ENCODE results near the gene CIRBP.

The CIRBP gene

DNA sequence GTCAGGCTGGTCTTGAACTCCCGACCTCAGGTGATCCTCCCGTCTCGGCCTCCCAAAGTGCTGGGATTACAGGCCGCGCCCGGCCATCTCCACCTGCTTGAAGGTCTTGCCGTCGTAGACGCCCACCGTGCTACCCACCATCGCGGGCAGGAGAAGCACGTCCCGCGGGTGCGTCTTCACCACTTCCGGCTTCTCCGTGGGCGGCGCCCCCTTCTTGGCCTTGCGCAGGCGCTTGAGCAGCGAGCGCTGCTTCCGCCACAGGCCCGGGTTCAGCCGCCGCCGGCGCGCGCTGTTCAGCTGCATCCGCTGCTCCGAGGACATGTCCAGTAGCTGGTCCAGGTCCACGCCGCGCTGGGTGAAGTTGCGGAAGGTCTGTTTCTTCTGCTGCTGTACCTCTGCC is 38.2 kb downstream of the CIRBP start:
- DNase-seq (ENCODE audit: extremely low read depth, low read depth): no peak
- TF ChIP-seq, protein P1, sequence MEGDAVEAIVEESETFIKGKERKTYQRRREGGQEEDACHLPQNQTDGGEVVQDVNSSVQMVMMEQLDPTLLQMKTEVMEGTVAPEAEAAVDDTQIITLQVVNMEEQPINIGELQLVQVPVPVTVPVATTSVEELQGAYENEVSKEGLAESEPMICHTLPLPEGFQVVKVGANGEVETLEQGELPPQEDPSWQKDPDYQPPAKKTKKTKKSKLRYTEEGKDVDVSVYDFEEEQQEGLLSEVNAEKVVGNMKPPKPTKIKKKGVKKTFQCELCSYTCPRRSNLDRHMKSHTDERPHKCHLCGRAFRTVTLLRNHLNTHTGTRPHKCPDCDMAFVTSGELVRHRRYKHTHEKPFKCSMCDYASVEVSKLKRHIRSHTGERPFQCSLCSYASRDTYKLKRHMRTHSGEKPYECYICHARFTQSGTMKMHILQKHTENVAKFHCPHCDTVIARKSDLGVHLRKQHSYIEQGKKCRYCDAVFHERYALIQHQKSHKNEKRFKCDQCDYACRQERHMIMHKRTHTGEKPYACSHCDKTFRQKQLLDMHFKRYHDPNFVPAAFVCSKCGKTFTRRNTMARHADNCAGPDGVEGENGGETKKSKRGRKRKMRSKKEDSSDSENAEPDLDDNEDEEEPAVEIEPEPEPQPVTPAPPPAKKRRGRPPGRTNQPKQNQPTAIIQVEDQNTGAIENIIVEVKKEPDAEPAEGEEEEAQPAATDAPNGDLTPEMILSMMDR (IDR thresholded peaks at IDR 0.05; ENCODE audit: low read depth, low read length): no peak

DNA sequence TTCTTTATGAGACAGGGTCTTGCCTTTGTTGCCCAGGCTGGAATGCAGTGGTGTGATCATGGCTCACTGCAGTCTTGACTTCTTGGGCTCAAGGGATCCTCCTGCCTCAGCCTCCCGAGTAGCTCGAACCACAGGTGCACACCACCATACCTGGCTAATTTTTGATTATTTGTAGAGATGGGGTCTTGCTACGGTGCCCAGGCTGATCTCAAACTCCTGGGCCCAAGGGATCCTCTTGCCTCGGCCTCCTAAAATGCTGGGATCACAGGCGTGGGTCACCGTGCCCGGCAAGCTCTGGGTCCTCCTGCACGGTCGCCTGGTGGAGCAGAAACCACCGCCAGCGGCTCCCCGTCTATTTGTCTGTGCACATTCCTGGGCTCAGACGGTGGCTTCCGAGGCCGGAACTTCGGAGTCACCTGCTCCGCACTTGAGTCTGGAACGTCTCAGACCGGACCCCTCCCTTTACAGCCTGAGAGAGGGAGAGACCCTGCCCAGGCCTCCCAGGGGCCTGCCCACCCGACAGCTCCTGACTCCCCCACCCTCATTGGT is 38.7 kb downstream of the CIRBP start:
- no peak for DNase-seq (ENCODE audit: extremely low read depth, low read depth)
- TF ChIP-seq, protein P1 (IDR thresholded peaks at IDR 0.05; ENCODE audit: low read depth, low read length): no peak

DNA sequence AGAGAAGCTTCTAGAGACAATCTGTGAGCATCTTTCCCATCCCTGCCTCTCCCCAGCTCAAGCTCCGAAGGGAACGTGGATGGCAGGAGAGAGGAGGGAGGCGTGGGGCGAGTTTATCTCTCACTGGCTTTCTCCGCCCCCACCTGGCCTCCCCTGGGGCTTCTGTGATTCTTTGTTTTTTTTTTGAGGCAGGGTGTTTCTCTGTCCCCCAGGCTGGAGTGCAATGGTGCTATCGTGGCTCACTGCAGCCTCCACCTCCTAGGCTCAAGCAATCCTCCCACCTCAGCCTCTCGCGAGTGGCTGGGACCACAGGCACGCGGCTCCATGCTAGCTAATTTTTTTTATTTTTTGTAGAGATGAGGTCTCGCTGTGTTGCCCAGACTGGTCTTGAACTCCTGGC is 39.6 kb downstream of the CIRBP start:
- no peak for DNase-seq (ENCODE audit: extremely low read depth, low read depth)
- TF ChIP-seq, protein P1 (IDR thresholded peaks at IDR 0.05; ENCODE audit: low read depth, low read length): no peak

DNA sequence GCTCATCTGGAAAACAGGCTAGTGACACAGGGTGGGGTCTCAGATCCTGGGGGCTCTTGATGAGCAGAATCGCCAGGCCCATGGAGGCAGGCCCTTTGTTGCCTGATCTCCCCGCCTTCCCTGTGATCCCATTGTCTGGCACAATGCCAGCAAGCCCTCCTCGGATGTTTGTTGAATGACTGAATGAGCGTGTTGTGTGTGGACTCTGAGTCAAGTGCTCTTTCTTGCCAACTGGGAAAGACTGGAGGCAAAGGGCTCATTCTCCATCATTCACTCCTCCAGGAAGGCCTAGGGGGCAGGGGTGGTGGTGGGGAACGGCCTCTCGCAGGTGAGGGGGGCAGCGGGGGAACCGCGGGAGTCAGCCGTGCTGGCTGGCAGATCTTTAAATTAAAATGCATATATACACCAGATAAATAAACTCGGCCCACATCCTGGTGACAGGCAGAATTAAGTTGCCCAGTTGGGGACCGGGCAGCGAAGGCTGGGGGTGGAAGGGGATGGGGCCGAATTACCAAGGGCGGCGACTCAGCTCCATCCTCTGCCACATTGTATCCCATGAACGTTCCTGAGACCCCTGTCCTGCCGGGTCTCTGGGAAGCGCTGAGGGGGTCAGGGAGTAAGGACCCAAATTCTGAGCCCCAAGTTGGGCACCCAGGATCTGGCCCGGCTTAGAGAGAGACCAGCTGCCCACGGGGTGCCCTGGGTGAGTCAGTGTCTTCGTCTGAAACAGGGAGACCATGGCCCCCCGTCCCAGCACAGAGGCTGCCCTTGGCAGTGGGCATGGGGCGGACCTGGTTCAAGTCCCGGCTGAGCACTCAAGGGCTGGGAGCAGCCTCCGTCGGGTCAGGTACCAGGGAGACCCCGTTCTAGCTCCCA is 41.1 kb downstream of the CIRBP start:
- TF ChIP-seq, protein P1 (IDR thresholded peaks at IDR 0.05; ENCODE audit: low read depth, low read length): no peak
- no peak for DNase-seq (ENCODE audit: extremely low read depth, low read depth)

DNA sequence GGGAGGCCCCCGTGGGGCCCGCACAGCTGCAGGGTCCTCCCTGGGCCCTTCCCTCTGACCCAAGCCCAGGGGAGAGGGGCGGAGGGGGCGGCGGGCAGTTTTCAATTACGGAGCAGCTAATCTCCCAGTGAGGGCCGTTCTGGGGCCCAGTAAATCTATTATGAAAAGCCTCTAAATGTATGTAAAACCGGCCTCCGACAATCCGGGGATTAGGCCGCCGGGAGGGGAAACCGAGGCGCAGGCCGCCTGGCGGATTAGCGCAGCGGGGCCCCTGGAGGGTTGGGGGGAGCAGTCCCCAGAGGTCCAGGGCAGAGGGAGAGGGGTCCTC is 41.7 kb downstream of the CIRBP start:
- DNase-seq (ENCODE audit: extremely low read depth, low read depth): no peak

DNA sequence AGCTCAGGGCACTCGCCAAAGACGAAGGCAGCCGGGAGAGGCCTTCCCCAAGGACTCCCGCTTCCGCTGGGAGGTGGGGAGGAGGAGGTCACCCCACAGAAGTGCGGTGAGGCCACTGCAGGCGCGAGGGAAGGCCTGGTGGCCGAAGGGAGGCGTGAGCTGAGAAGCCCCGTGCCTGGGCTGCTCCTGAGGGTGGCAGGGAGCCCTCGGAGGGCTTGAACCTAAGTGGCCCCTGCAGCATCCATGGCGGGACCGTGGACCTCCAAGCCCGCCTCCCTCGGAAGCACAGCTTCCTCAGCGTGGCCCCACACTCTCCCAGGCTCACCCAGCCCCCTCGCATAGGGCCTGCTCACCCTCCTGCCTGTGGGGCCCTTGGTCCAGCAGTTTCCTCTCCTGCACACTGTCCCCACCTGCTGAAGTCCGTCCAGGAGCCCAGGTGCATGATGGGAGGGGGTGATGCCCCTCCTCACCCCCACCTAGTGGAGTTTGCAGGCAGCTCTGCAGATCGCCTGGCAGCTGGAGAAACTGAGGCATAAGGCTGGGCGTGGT is 42.5 kb downstream of the CIRBP start:
- DNase-seq (ENCODE audit: extremely low read depth, low read depth): no peak
- TF ChIP-seq, protein P1 (IDR thresholded peaks at IDR 0.05; ENCODE audit: low read depth, low read length): no peak

More for the DNA sequence above, 41.7 kb downstream of the CIRBP start:
- TF ChIP-seq, protein P1 (IDR thresholded peaks at IDR 0.05; ENCODE audit: low read depth, low read length): no peak
